ENCODE measurements around the gene PDILT. TPM values are rescaled to one million over a fixed set of nuclear protein-coding genes. Genes with fewer than 3 reads are reported as not detected.
"Not testable (repeated sequence)": the region's sequence is repeated elsewhere in the genome, so short reads cannot be mapped to it uniquely, and the experiment has no call there.

PDILT gene
- total RNA-seq, 2 donors from 2014 or later: not detected

- no peaks in the 10 kb centered on the region for H3K9me3 ChIP-seq
- peak overlapping the region; percentile 22 to 66 for H3K4me3 ChIP-seq
- intact Hi-C loops (cut with DNase I): no loop called here
- TF ChIP-seq POLR2A (IDR thresholded peaks at IDR 0.05) (peak in 1 of 3 donors; percentile 63), CTCF (IDR thresholded peaks at IDR 0.05) (no peak)
- no peaks in the 10 kb centered on the region for H3K27me3 ChIP-seq
- peaks cover 19 to 27% of the 10 kb centered on the region in 2 donors for H3K36me3 ChIP-seq (replicated peaks in 1 of 2; ENCODE audit: insufficient read depth in 1 of 2, low read depth in 2 of 2)
- peak; percentile 1 for ATAC-seq
- H3K4me1 ChIP-seq: peaks cover 87% of the 10 kb centered on the region
- peak overlapping the region; percentile 94 to 97 (median 96) for H3K27ac ChIP-seq
- peak in 3 of 4 donors; percentile 67 to 75 (median 68) for DNase-seq
- WGBS, 2 donors: 25 to 44% methylated on average over 7 to 9 of the region's 9 CpGs
Measured at GRCh38 chr16:20323591-20324117, 80.9 kb downstream of the PDILT start.

DNA sequence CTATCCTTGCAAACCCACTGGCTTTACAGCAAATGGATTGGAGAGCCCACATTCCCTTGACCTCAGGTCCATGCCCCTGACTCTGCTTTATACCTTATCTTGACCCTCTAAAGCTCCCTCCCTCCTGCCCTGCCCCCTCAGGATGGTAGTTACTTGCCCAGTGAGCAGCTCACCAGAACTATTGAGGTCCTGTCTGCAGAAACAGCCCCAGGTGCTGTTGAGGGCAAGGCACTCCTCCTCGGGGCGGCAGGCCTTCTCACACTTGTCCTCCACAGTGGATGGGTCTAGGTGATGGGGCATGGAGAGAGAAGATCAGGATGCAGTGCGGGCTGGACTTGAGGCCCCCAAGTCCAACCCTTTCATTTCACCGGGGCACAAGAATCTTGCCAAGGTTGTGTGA, 81.8 kb downstream of the PDILT start:
- DNase-seq: peak in 3 of 4 donors; percentile 41 to 57 (median 44)
- H3K36me3 ChIP-seq (replicated peaks in 1 of 2; ENCODE audit: insufficient read depth in 1 of 2, low read depth in 2 of 2): peaks cover 25 to 31% of the 10 kb centered on the region in 2 donors
- H3K9me3 ChIP-seq: no peaks in the 10 kb centered on the region
- peak overlapping the region; percentile 7 to 66 for H3K4me3 ChIP-seq
- peak overlapping the region; percentile 94 to 97 (median 96) for H3K27ac ChIP-seq
- 49 to 53% methylated on average over 2 to 4 of the region's 4 CpGs for WGBS, 2 donors
- peaks cover 84% of the 10 kb centered on the region for H3K4me1 ChIP-seq
- ATAC-seq: peak; percentile 0
- no peaks in the 10 kb centered on the region for H3K27me3 ChIP-seq
- intact Hi-C loops (cut with DNase I): no loop called here
- peak in 1 of 3 donors; percentile 34 for TF ChIP-seq POLR2A (IDR thresholded peaks at IDR 0.05)
- TF ChIP-seq CTCF (IDR thresholded peaks at IDR 0.05): no peak

DNA sequence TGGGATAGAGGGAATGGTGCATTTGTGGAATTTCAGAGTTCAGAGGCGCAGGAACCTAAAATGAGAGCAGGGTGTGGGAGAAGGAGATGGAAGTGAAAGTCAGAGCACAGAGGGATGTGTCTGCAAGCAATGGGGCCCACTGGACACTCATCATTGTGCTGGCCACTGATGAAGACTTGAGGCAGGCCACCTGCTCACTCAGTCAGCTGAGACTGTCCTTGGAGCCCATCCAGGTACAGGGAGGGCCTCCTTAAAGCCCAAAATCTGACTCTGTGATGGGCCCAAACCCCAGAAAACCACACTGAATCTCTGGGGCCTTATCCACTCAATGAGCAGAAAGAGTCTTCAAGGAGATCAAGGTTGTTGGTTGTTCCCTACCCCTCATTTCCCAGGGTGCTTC, 82.9 kb downstream of the PDILT start:
- TF ChIP-seq CTCF (IDR thresholded peaks at IDR 0.05): no peak
- peak in 1 of 3 donors; percentile 6 for TF ChIP-seq POLR2A (IDR thresholded peaks at IDR 0.05)
- intact Hi-C loops (cut with DNase I): no loop called here
- Histone ChIP-seq H3K4me1 (peaks cover 80% of the 10 kb centered on the region), H3K36me3 (replicated peaks in 1 of 2; ENCODE audit: insufficient read depth in 1 of 2, low read depth in 2 of 2) (peaks cover 30 to 36% of the 10 kb centered on the region in 2 donors), H3K27me3 (no peaks in the 10 kb centered on the region), H3K9me3 (no peaks in the 10 kb centered on the region), H3K27ac (peak overlapping the region; percentile 94 to 97 (median 96)), H3K4me3 (no peak overlapping the region)
- WGBS, 2 donors: 60 to 94% methylated on average over 1 of the region's 1 CpG
- ATAC-seq (peak; percentile 2), DNase-seq (peak; percentile 67 to 69 (median 68))

DNA sequence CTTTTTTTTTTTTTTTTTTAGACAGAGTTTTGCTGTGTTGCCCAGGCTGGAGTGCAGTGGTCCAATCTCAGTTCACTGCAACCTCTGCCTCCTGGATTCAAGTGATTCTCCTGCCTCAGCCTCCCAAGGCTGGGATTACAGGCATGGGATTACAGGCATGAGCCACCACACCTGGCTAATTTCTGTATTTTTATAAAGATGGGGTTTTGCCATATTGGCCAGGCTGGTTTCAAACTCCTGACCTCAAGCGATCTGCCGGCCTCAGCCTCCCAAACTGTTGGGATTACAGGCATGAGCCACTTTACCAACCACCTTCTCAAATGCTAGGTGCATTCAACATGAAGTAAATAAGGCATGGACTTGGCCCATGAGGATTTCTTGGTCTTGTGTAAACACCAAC, 83.5 kb downstream of the PDILT start:
- intact Hi-C loops (cut with DNase I); H3K9me3 ChIP-seq; H3K4me3 ChIP-seq; ATAC-seq; H3K27me3 ChIP-seq: not testable (repeated sequence)
- H3K4me1 ChIP-seq: peaks cover 74% of the 10 kb centered on the region
- H3K27ac ChIP-seq: peak overlapping the region; percentile 45 to 97 (median 96)
- DNase-seq: peak in 1 of 4 donors; percentile 52
- H3K36me3 ChIP-seq (replicated peaks in 1 of 2; ENCODE audit: insufficient read depth in 1 of 2, low read depth in 2 of 2): peaks cover 33 to 36% of the 10 kb centered on the region in 2 donors
- WGBS, 2 donors: 32 to 45% methylated on average over 2 of the region's 2 CpGs

DNA sequence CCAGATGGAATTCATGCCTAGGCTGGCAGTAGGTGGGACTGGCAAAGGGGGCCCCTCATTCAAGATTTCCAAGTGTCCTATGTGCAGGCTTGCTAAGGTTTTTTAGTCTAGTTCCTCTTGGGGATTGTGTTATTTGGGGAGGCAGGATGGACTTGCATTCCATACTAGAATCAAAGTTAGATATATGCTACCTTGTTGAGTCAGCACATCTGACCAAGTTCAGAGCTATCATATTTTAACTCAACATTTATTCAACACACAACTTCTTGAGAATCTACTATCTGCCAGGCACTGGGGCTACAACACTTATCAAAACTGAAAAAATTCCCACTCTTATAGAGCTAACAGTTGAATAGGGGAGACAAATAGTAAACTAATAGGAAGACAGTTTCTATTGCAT, 83.9 kb downstream of the PDILT start:
- no peaks in the 10 kb centered on the region for H3K9me3 ChIP-seq
- DNase-seq (no peak), ATAC-seq (peak; percentile 2)
- H3K4me1 ChIP-seq: peaks cover 74% of the 10 kb centered on the region
- H3K27me3 ChIP-seq: no peaks in the 10 kb centered on the region
- peak overlapping the region; percentile 55 to 97 (median 96) for H3K27ac ChIP-seq
- H3K36me3 ChIP-seq (replicated peaks in 1 of 2; ENCODE audit: insufficient read depth in 1 of 2, low read depth in 2 of 2): peaks cover 33 to 36% of the 10 kb centered on the region in 2 donors
- intact Hi-C loops (cut with DNase I): no loop called here
- TF ChIP-seq POLR2A (IDR thresholded peaks at IDR 0.05): peak in 1 of 3 donors; percentile 3
- no peak for TF ChIP-seq CTCF (IDR thresholded peaks at IDR 0.05)
- no peak overlapping the region for H3K4me3 ChIP-seq

All from body of pancreas (tissue), 4 donors.